Heart right ventricle (tissue), 16 donors: ENCODE results near the gene TET3. TPM values are rescaled to one million over a fixed set of nuclear protein-coding genes. Genes with fewer than 3 reads are reported as not detected.

Experiments
- ATAC-seq, 8 donors: fragments of 200-7000 bp; cut with Tn5 transposase; one replicate each; pipeline ENCODE4 v1.9.1; 2020; ENCODE audit warnings: mild to moderate bottlenecking in 8 of 8, moderate library complexity in 8 of 8, moderate number of reproducible peaks in 1 of 8
- DNase-seq, 2 donors: peaks; one replicate each; pipeline ENCODE4 v3.0.0-alpha.2; 2020
- H3K27ac ChIP-seq, 10 donors: fragments of 200-600 bp; sonication (generic) in 2 of 10; one replicate each; pipeline versions ENCODE4 v1.5.0 to v1.8.0; 2020 to 2022; ENCODE audit warnings: mild to moderate bottlenecking in 3 of 10
- H3K27me3 ChIP-seq, 7 donors: fragments of 200-600 bp; one replicate each; pipeline ENCODE4 v1.8.0; 2021 to 2022; ENCODE audit warnings: mild to moderate bottlenecking in 2 of 7
- H3K36me3 ChIP-seq, 9 donors: fragments of 200-600 bp; sonication (generic) in 1 of 9; one replicate each; pipeline versions ENCODE4 v1.5.0 to v1.8.0; 2020 to 2022; ENCODE audit warnings: mild to moderate bottlenecking in 2 of 9
- H3K4me1 ChIP-seq, 9 donors: fragments of 200-600 bp; sonication (generic) in 1 of 9; one replicate each; pipeline versions ENCODE4 v1.5.0 to v1.8.0; 2020 to 2022; ENCODE audit warnings: mild to moderate bottlenecking in 4 of 9
- H3K4me3 ChIP-seq, 10 donors: fragments of 200-600 bp; sonication (generic) in 2 of 10; one replicate each; pipeline versions ENCODE4 v1.5.0 to v1.8.0; 2020 to 2022; ENCODE audit warnings: mild to moderate bottlenecking in 7 of 10, moderate library complexity in 2 of 10
- H3K9me3 ChIP-seq, 11 donors: fragments of 200-600 bp in 10 of 11; sonication (generic) in 2 of 11; one replicate each; pipeline versions ENCODE4 v1.5.0 to v1.8.0; 2013 to 2022; ENCODE audit warnings: mild to moderate bottlenecking in 2 of 11, control low read depth in 1 of 11, moderate library complexity in 1 of 11
- CTCF ChIP-seq, 9 donors: fragments of 200-600 bp; sonication (generic) in 2 of 9; IDR thresholded peaks; one replicate each; pipeline versions ENCODE4 v1.5.0 to v1.8.0; 2021 to 2022; ENCODE audit warnings: antibody characterized with exemption in 9 of 9, mild to moderate bottlenecking in 5 of 9, moderate library complexity in 1 of 9
- WGBS, 2 donors: extraction: QIAGEN DNeasy Blood & Tissue Kit; methylation state at CpG; one replicate each; pipeline ENCODE4 v1.1.7; 2013; ENCODE audit warnings: inconsistent platforms in 1 of 2; 5-methylcytosine and 5-hydroxymethylcytosine counted together
- intact Hi-C, 10 donors: fragments of 100-400 bp; cut with DNase I; formaldehyde crosslinking; loops; one replicate each; pipeline versions ENCODE4 v1.11.1 to v1.14.2; 2022
- polyA plus RNA-seq, 2 donors: library from polyadenylated mRNA; stranded (reverse); fragments of 200-250 nt; gene quantifications; one replicate each; pipeline ENCODE4 v1.2.3, GENCODE V29; 2013
- total RNA-seq, 10 donors: library from RNA; stranded (reverse); fragmentation: NEBNext Ultra II Directional in 3 of 10; extraction: Animal tissue kit (Norgen Biotek cat#: 25700) in 3 of 10; gene quantifications; one replicate each; pipeline versions ENCODE4 v1.2.1 to v1.2.4, GENCODE V29; 2021 to 2023
- donor health status: Arrhythmogenic right ventricular cardiomyopathy.
- donor health status: ischemic (EF 13 %, LVEDD 7.1; RV severe dilation, severe dysfunction).
- donor health status: healthy with polysubstance abuse.
- donor health status: DM: no; HTN: yes; CAD: no.
- donor health status: DM: no; HTN: no; CAD: no.
- donor health status: ischemic (EF 25% LVEDD 6.9; RV normal size, moderate dysfunction).
- donor health status: ischemic (EF 25% LVEDD 5.7; RV mildly dilated, moderate dysfunction).
- donor health status: healthy.
- donor health status: DM: yes; HTN: yes; CAD: no.
- donor health status: Ischemic cardiomyopathy.
- donor health status: ischemic (EF 35%, LVEDD 5.7; RV mildly dilated, moderate dysfunction).
- donor health status: nonischemic (EF 11% LVEDD 7.7; RV severe dilation, severe dysfunction).
- donor health status: DM: yes; HTN: yes; CAD: no.
- donor health status: PGD.
- donor health status: ischemic (EF 29% LVEDD 5.4; RV normal size, mild dysfunction).
- donor health status: nonischemic (EF 23%, LVEDD 6.1; RV moderate dilation, normal function).

TET3 gene
- total and polyA plus RNA-seq, 12 donors = 1.1 to 8.0 (median 2.7) TPM

- Histone ChIP-seq H3K9me3 (no peaks in the 10 kb centered on the region), H3K4me1 (peaks cover 14 to 51% (median 41%) of the 10 kb centered on the region in 9 donors)
- no peak for ATAC-seq
Observed at GRCh38 chr2:73999881-74000597, 15.3 kb downstream of the TET3 start.

GRCh38 chr2:74000666-74001065 is 16.0 kb downstream of the TET3 start:
- no peak overlapping the region for H3K4me3 ChIP-seq
- H3K27ac ChIP-seq = no peak overlapping the region
- H3K36me3 ChIP-seq = no peaks in the 10 kb centered on the region
- no peak for TF ChIP-seq CTCF (IDR thresholded peaks at IDR 0.05)
- peaks cover 16 to 57% (median 47%) of the 10 kb centered on the region in 9 donors for H3K4me1 ChIP-seq
- intact Hi-C loops = loop anchor here in 2 of 10 donors (5.0 to 10.0 kb wide), 2 partner anchors 66 to 73 kb away; partner anchors contain the start of gene DGUOK (in 1 of the 2)
- WGBS, 2 donors = 44 to 59% methylated on average over 5 of the region's 5 CpGs
- no peak for ATAC-seq
- no peaks in the 10 kb centered on the region for H3K27me3 ChIP-seq
- H3K9me3 ChIP-seq = no peaks in the 10 kb centered on the region
- DNase-seq = no peak

More at GRCh38 chr2:73999881-74000597, 15.3 kb downstream of the TET3 start:
- no peak for TF ChIP-seq CTCF (IDR thresholded peaks at IDR 0.05)
- WGBS, 2 donors = 45% methylated on average over 10 of the region's 10 CpGs
- Histone ChIP-seq H3K27ac (no peak overlapping the region), H3K4me3 (no peak overlapping the region), H3K27me3 (no peaks in the 10 kb centered on the region), H3K36me3 (no peaks in the 10 kb centered on the region)
- intact Hi-C loops = loop anchor here in 2 of 10 donors (5.0 to 10.0 kb wide), 2 partner anchors 65 to 73 kb away; partner anchors contain the start of gene DGUOK (in 1 of the 2)
- no peak for DNase-seq

GRCh38 chr2:74001121-74001520 is 16.4 kb downstream of the TET3 start:
- Histone ChIP-seq H3K36me3 (no peaks in the 10 kb centered on the region), H3K4me1 (peaks cover 17 to 62% (median 52%) of the 10 kb centered on the region in 9 donors), H3K4me3 (no peak overlapping the region), H3K27ac (no peak overlapping the region), H3K27me3 (no peaks in the 10 kb centered on the region), H3K9me3 (no peaks in the 10 kb centered on the region)
- 90 to 91% methylated on average over 4 of the region's 4 CpGs for WGBS, 2 donors
- ATAC-seq = no peak
- DNase-seq = no peak
- no peak for TF ChIP-seq CTCF (IDR thresholded peaks at IDR 0.05)
- intact Hi-C loops = loop anchor here in 2 of 10 donors (5.0 to 10.0 kb wide), 2 partner anchors 66 to 74 kb away; partner anchors contain the start of gene DGUOK (in 1 of the 2)

GRCh38 chr2:74001781-74002504 is 17.2 kb downstream of the TET3 start:
- Histone ChIP-seq H3K27me3 (no peaks in the 10 kb centered on the region), H3K9me3 (no peaks in the 10 kb centered on the region), H3K4me1 (peaks cover 23 to 68% (median 60%) of the 10 kb centered on the region in 9 donors), H3K27ac (peak overlapping the region in 4 of 10 donors; percentile 37 to 68 (median 47)), H3K4me3 (peak overlapping the region in 9 of 10 donors; percentile 58 to 82 (median 71)), H3K36me3 (no peaks in the 10 kb centered on the region)
- intact Hi-C loops = loop anchor here in 2 of 10 donors (5.0 to 10.0 kb wide), 2 partner anchors 67 to 75 kb away; partner anchors contain the start of gene DGUOK (in 1 of the 2)
- 12 to 14% methylated on average over 24 of the region's 24 CpGs for WGBS, 2 donors
- TF ChIP-seq CTCF (IDR thresholded peaks at IDR 0.05) = peak in 1 of 9 donors; percentile 21
- no peak for DNase-seq
- no peak for ATAC-seq
